Measurements from ENCODE around the gene SFMBT2.

Gene SFMBT2

DNA sequence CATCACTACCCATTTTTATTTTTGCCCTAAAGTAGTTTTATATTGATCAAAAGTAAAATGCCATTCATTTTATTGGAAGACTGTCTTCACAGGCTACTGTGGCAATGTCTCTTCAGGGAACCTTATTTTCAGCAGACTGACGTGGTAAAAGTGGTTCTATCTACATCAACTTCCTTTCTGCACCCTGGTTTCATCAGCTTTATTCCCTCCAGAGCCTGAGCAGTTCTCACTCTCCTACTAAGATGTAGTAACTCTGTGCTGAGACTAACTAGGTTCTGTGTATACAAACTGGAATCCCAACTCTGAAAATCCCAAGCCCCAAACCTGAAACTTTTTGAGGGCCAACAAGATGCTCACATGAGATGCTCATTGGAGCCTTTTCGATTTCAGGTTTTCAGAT, 155.3 kb downstream of the SFMBT2 start:
- CTCF ChIA-PET: no interaction called here
- DNase-seq (ENCODE audit: extremely low spot score): no peak
- TF ChIP-seq CTBP1 (IDR thresholded peaks at IDR 0.05; ENCODE audit: borderline replicate concordance) (no peak), SP1 (IDR thresholded peaks at IDR 0.05) (no peak), FOXK2 (IDR thresholded peaks at IDR 0.05) (no peak), ARNT (IDR thresholded peaks at IDR 0.05) (no peak), HDGF (IDR thresholded peaks at IDR 0.05; ENCODE audit: borderline replicate concordance) (no peak), ZNF384 (IDR thresholded peaks at IDR 0.05) (no peak), FOXA1 (IDR thresholded peaks at IDR 0.05) (no peak), LEF1 (IDR thresholded peaks at IDR 0.05; ENCODE audit: borderline replicate concordance) (no peak), TARDBP (IDR thresholded peaks at IDR 0.05) (no peak), L3MBTL2 (conservative IDR thresholded peaks at IDR 0.05) (no peak), SUZ12 (IDR thresholded peaks at IDR 0.05) (no peak), PKNOX1 (IDR thresholded peaks at IDR 0.05) (no peak), BHLHE40 (IDR thresholded peaks at IDR 0.05; ENCODE audit: borderline replicate concordance) (no peak), NFRKB (IDR thresholded peaks at IDR 0.05) (no peak), ELF4 (IDR thresholded peaks at IDR 0.05) (no peak), FOXM1 (IDR thresholded peaks at IDR 0.05; ENCODE audit: borderline replicate concordance) (no peak)
- POLR2A ChIA-PET: no interaction called here

- POLR2A ChIA-PET: no interaction called here
- no peak for DNase-seq (ENCODE audit: extremely low spot score)
- TF ChIP-seq L3MBTL2 (conservative IDR thresholded peaks at IDR 0.05) (no peak), TARDBP (IDR thresholded peaks at IDR 0.05) (no peak), NFRKB (IDR thresholded peaks at IDR 0.05) (no peak), ELF4 (IDR thresholded peaks at IDR 0.05) (no peak), FOXA1 (IDR thresholded peaks at IDR 0.05) (no peak), PKNOX1 (IDR thresholded peaks at IDR 0.05) (peak; percentile 34), FOXM1 (IDR thresholded peaks at IDR 0.05; ENCODE audit: borderline replicate concordance) (no peak), CTBP1 (IDR thresholded peaks at IDR 0.05; ENCODE audit: borderline replicate concordance) (no peak)
- CTCF ChIA-PET: no interaction called here
Measured at GRCh38 chr10:7251696-7252465, 159.0 kb downstream of the SFMBT2 start.

DNA sequence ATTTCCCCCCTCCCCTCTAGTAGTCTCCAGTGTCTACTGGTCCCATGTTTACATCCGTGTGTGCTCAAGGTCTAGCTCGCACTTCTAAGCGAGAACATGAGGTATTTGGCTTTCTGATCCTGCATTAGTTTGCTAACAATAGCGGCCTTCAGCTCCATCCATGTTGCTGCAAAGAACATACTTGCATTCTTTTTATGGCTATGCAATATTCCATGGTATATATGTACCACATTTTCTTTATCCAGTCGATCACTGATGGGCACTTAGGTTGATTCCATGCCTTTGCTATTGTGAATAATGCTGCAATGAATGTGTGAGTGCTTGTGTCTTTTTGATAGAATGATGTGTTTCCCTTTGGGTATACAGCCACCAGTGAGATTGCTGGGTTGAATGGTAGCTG, 160.6 kb downstream of the SFMBT2 start:
- ChIA-PET CTCF (no interaction called here), POLR2A (no interaction called here)
- TF ChIP-seq SP1 (IDR thresholded peaks at IDR 0.05) (no peak), PKNOX1 (IDR thresholded peaks at IDR 0.05) (no peak), BHLHE40 (IDR thresholded peaks at IDR 0.05; ENCODE audit: borderline replicate concordance) (no peak), TARDBP (IDR thresholded peaks at IDR 0.05) (no peak), ARNT (IDR thresholded peaks at IDR 0.05) (no peak), FOXM1 (IDR thresholded peaks at IDR 0.05; ENCODE audit: borderline replicate concordance) (no peak)
- no peak for DNase-seq (ENCODE audit: extremely low spot score)

- CTCF ChIA-PET: no interaction called here
- TF ChIP-seq FOXA1 (IDR thresholded peaks at IDR 0.05): no peak
- no peak for TF ChIP-seq BHLHE40 (IDR thresholded peaks at IDR 0.05; ENCODE audit: borderline replicate concordance)
- TF ChIP-seq SUZ12 (IDR thresholded peaks at IDR 0.05): no peak
- no peak for TF ChIP-seq LEF1 (IDR thresholded peaks at IDR 0.05; ENCODE audit: borderline replicate concordance)
- TF ChIP-seq FOXM1 (IDR thresholded peaks at IDR 0.05; ENCODE audit: borderline replicate concordance): no peak
- no peak for TF ChIP-seq HDGF (IDR thresholded peaks at IDR 0.05; ENCODE audit: borderline replicate concordance)
- TF ChIP-seq ZNF384 (IDR thresholded peaks at IDR 0.05): no peak
- no peak for TF ChIP-seq FOXK2 (IDR thresholded peaks at IDR 0.05)
- TF ChIP-seq L3MBTL2 (conservative IDR thresholded peaks at IDR 0.05): no peak
- TF ChIP-seq NFRKB (IDR thresholded peaks at IDR 0.05): no peak
Measured at GRCh38 chr10:7248585-7249164, 162.2 kb downstream of the SFMBT2 start.

GRCh38 chr10:7248148-7248547, 162.7 kb downstream of the SFMBT2 start:
- ChIA-PET POLR2A (no interaction called here), CTCF (no interaction called here)
- TF ChIP-seq ELF4 (IDR thresholded peaks at IDR 0.05): no peak
- no peak for TF ChIP-seq BHLHE40 (IDR thresholded peaks at IDR 0.05; ENCODE audit: borderline replicate concordance)
- TF ChIP-seq ARNT (IDR thresholded peaks at IDR 0.05): no peak
- TF ChIP-seq HDGF (IDR thresholded peaks at IDR 0.05; ENCODE audit: borderline replicate concordance): no peak
- no peak for TF ChIP-seq LEF1 (IDR thresholded peaks at IDR 0.05; ENCODE audit: borderline replicate concordance)
- no peak for TF ChIP-seq CTBP1 (IDR thresholded peaks at IDR 0.05; ENCODE audit: borderline replicate concordance)
- TF ChIP-seq FOXM1 (IDR thresholded peaks at IDR 0.05; ENCODE audit: borderline replicate concordance): no peak
- no peak for TF ChIP-seq SUZ12 (IDR thresholded peaks at IDR 0.05)
- no peak for TF ChIP-seq TARDBP (IDR thresholded peaks at IDR 0.05)
- no peak for TF ChIP-seq L3MBTL2 (conservative IDR thresholded peaks at IDR 0.05)
- TF ChIP-seq FOXK2 (IDR thresholded peaks at IDR 0.05): no peak
- no peak for TF ChIP-seq ZNF384 (IDR thresholded peaks at IDR 0.05)
- no peak for TF ChIP-seq PKNOX1 (IDR thresholded peaks at IDR 0.05)
- TF ChIP-seq FOXA1 (IDR thresholded peaks at IDR 0.05): no peak
- no peak for TF ChIP-seq NFRKB (IDR thresholded peaks at IDR 0.05)
- TF ChIP-seq SP1 (IDR thresholded peaks at IDR 0.05): no peak
- no peak for DNase-seq (ENCODE audit: extremely low spot score)

More at GRCh38 chr10:7248585-7249164, 162.2 kb downstream of the SFMBT2 start:
- POLR2A ChIA-PET: no interaction called here
- no peak for DNase-seq (ENCODE audit: extremely low spot score)

All from HEK293T (cell line).